Astrocyte (in vitro differentiated cells and primary cell): ENCODE measurements around the gene C1orf210. TPM values are rescaled to one million over a fixed set of nuclear protein-coding genes. Genes with fewer than 3 reads are reported as not detected.

Experiments used
- DNase-seq: peaks from one replicate; pipeline ENCODE4 v3.0.0-alpha.2; 2010; ENCODE audit warnings: low read depth
- FAIRE-seq: peaks from 2 replicates; lab custom pipeline; 2011; peaks lifted over from hg19 to GRCh38; lab: Jason Lieb, UNC
- H2AFZ ChIP-seq: 2 replicates; pipeline ENCODE4 v1.6.0; 2012; ENCODE audit warnings: low read depth, low read length, inconsistent platforms
- H3K27ac ChIP-seq: 2 replicates; pipeline ENCODE4 v1.5.1; 2011; ENCODE audit warnings: low read depth, low read length, inconsistent platforms
- H3K27me3 ChIP-seq: 2 replicates; pipeline ENCODE4 v1.6.0; 2011; ENCODE audit warnings: low read length, inconsistent platforms; ENCODE audit not compliant: insufficient read depth
- H3K36me3 ChIP-seq: 2 replicates; pipeline ENCODE4 v1.5.1; 2011; ENCODE audit warnings: low read length, inconsistent platforms; ENCODE audit not compliant: insufficient read depth
- H3K4me1 ChIP-seq: 2 replicates; pipeline ENCODE4 v1.5.1; 2011; ENCODE audit warnings: low read length, inconsistent platforms; ENCODE audit not compliant: insufficient read depth
- H3K4me2 ChIP-seq: 2 replicates; pipeline ENCODE4 v1.6.0; 2012; ENCODE audit warnings: low read length, inconsistent platforms
- H3K4me3 ChIP-seq: 2 replicates; pipeline ENCODE4 v1.5.1; 2011; ENCODE audit warnings: low read depth, mild to moderate bottlenecking, low read length, inconsistent platforms; ENCODE audit not compliant: insufficient read depth
- H3K79me2 ChIP-seq: 2 replicates; pipeline ENCODE4 v1.6.0; 2012; ENCODE audit warnings: mild to moderate bottlenecking, low read length, inconsistent platforms; ENCODE audit not compliant: insufficient read depth
- H3K9ac ChIP-seq: 2 replicates; pipeline ENCODE4 v1.6.0; 2012; ENCODE audit warnings: mild to moderate bottlenecking, low read length, inconsistent platforms
- H3K9me3 ChIP-seq: 2 replicates; pipeline ENCODE4 v1.5.1; 2012; ENCODE audit warnings: low read depth, mild to moderate bottlenecking, low read length, inconsistent platforms; ENCODE audit not compliant: insufficient read depth
- H4K20me1 ChIP-seq: 2 replicates; pipeline ENCODE4 v1.6.0; 2012; ENCODE audit warnings: low read length, inconsistent platforms; ENCODE audit not compliant: insufficient read depth
- H3K27ac Mint-ChIP-seq: one replicate; pipeline ENCODE4 v1.8.0; 2021; ENCODE audit warnings: mild to moderate bottlenecking, mixed read lengths; ENCODE audit not compliant: unreplicated experiment
- H3K27me3 Mint-ChIP-seq: one replicate; pipeline ENCODE4 v1.8.0; 2021; ENCODE audit warnings: low read depth, mixed read lengths; ENCODE audit not compliant: unreplicated experiment
- H3K36me3 Mint-ChIP-seq: one replicate; pipeline ENCODE4 v1.8.0; 2021; ENCODE audit warnings: low read depth, mixed read lengths; ENCODE audit not compliant: unreplicated experiment
- H3K4me1 Mint-ChIP-seq: one replicate; pipeline ENCODE4 v1.8.0; 2021; ENCODE audit warnings: low read depth, mixed read lengths; ENCODE audit not compliant: unreplicated experiment
- H3K4me3 Mint-ChIP-seq: one replicate; pipeline ENCODE4 v1.8.0; 2021; ENCODE audit warnings: mild to moderate bottlenecking, moderate library complexity, mixed read lengths; ENCODE audit not compliant: unreplicated experiment
- H3K9me3 Mint-ChIP-seq: one replicate; pipeline ENCODE4 v1.8.0; 2021; ENCODE audit warnings: mild to moderate bottlenecking, mixed read lengths; ENCODE audit not compliant: unreplicated experiment
- EZH2 ChIP-seq: IDR thresholded peaks from 2 replicates; pipeline ENCODE4 v1.6.1; 2012; ENCODE audit warnings: mild to moderate bottlenecking, low read length, inconsistent platforms; ENCODE audit not compliant: insufficient read depth
- total RNA-seq: library from RNA; stranded (reverse); gene quantifications from 2 replicates; pipeline ENCODE4 v1.2.1, GENCODE V29; 2021
- TF ChIP-seq, protein P1 (sequence below): IDR thresholded peaks from 2 replicates; pipeline ENCODE4 v1.5.1; 2011; ENCODE audit warnings: low read depth, mild to moderate bottlenecking, inconsistent platforms, low read length, moderate library complexity; ENCODE audit not compliant: insufficient read depth

Gene C1orf210
- total RNA-seq, 1 donor from 2014 or later: 0.84 TPM

DNA sequence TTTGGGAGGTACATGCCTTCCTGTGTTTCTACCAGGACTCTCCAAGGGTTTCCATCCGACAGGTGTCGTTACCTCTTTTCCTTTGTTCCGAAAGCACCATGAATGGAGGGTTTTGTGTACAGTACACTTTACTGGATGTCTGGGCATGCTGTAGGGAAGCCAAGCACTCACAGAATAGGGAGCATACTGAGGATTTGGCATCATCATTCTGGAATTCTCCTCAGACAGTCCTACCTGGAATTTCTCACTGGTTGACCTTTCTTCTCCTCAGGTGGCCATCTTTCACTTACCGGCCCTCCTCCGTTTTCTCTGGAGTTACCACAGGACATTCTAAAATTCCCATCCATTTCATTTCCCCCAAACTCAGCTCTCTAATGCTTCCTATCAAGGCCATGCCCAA is 46.3 kb upstream of the C1orf210 start:
- Histone ChIP-seq H3K4me2 (no peak overlapping the region), H3K9ac (no peak overlapping the region), H3K9me3 (no peaks in the 10 kb centered on the region), H3K36me3 (no peaks in the 10 kb centered on the region), H3K4me3 (no peak overlapping the region), H3K27me3 (no peaks in the 10 kb centered on the region), H3K79me2 (no peaks in the 10 kb centered on the region), H2AFZ (no peak overlapping the region), H3K4me1 (peaks cover 14% of the 10 kb centered on the region), H4K20me1 (no peaks in the 10 kb centered on the region), H3K27ac (no peak overlapping the region)
- Mint-ChIP-seq H3K9me3 (no peaks in the 10 kb centered on the region), H3K27ac (no peak overlapping the region), H3K27me3 (peaks cover 8% of the 10 kb centered on the region), H3K36me3 (no peaks in the 10 kb centered on the region), H3K4me3 (no peak overlapping the region), H3K4me1 (peaks cover 7% of the 10 kb centered on the region)
- TF ChIP-seq, protein P1, sequence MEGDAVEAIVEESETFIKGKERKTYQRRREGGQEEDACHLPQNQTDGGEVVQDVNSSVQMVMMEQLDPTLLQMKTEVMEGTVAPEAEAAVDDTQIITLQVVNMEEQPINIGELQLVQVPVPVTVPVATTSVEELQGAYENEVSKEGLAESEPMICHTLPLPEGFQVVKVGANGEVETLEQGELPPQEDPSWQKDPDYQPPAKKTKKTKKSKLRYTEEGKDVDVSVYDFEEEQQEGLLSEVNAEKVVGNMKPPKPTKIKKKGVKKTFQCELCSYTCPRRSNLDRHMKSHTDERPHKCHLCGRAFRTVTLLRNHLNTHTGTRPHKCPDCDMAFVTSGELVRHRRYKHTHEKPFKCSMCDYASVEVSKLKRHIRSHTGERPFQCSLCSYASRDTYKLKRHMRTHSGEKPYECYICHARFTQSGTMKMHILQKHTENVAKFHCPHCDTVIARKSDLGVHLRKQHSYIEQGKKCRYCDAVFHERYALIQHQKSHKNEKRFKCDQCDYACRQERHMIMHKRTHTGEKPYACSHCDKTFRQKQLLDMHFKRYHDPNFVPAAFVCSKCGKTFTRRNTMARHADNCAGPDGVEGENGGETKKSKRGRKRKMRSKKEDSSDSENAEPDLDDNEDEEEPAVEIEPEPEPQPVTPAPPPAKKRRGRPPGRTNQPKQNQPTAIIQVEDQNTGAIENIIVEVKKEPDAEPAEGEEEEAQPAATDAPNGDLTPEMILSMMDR: no peak
- no peak for TF ChIP-seq EZH2
- FAIRE-seq (no peak), DNase-seq (no peak)

- FAIRE-seq: no peak
- Mint-ChIP-seq H3K36me3 (peaks cover 2% of the 10 kb centered on the region), H3K9me3 (peaks cover 2% of the 10 kb centered on the region), H3K4me1 (peaks cover 7% of the 10 kb centered on the region), H3K27ac (no peak overlapping the region), H3K4me3 (no peak overlapping the region), H3K27me3 (peaks cover 6% of the 10 kb centered on the region)
- no peaks in the 10 kb centered on the region for H3K36me3 ChIP-seq
- H3K4me3 ChIP-seq: no peak overlapping the region
- no peak overlapping the region for H3K9ac ChIP-seq
- peak overlapping the region; percentile 64 for H2AFZ ChIP-seq
- no peaks in the 10 kb centered on the region for H3K9me3 ChIP-seq
- H4K20me1 ChIP-seq: no peaks in the 10 kb centered on the region
- no peak for TF ChIP-seq EZH2
- TF ChIP-seq, protein P1: no peak
- H3K27ac ChIP-seq: peak overlapping the region; percentile 4
- peak; percentile 81 for DNase-seq
- H3K4me2 ChIP-seq: peak overlapping the region; percentile 43
- H3K27me3 ChIP-seq: no peaks in the 10 kb centered on the region
- H3K4me1 ChIP-seq: peaks cover 14% of the 10 kb centered on the region
- no peaks in the 10 kb centered on the region for H3K79me2 ChIP-seq
Measured at GRCh38 chr1:43329995-43330751, 44.8 kb upstream of the C1orf210 start.
